Naive B cell (primary cell): ENCODE data around the gene FOXL1. TPM values are rescaled to one million over a fixed set of nuclear protein-coding genes. Genes with fewer than 3 reads are reported as not detected.

Source experiments
- ATAC-seq, 2 donors: fragments of 150-1000 bp; cut with Tn5 transposase; 2 replicates each; pipeline ENCODE4 v1.10.0; 2021; ENCODE audit warnings: low read depth in 2 of 2, mild to moderate bottlenecking in 2 of 2, moderate library complexity in 2 of 2
- DNase-seq: peaks from one replicate; pipeline ENCODE4 v3.0.0; 2022
- H3K27ac Mint-ChIP-seq, 6 donors: one replicate each; pipeline ENCODE4 v1.8.0; 2020 to 2022; ENCODE audit warnings: mild to moderate bottlenecking in 6 of 6, mixed read lengths in 6 of 6, moderate library complexity in 5 of 6, inconsistent platforms in 2 of 6
- H3K27me3 Mint-ChIP-seq, 3 donors: one replicate each; pipeline ENCODE4 v1.8.0; 2021 to 2022; ENCODE audit warnings: mixed read lengths in 3 of 3, mild to moderate bottlenecking in 1 of 3
- H3K36me3 Mint-ChIP-seq, 2 donors: one replicate each; pipeline ENCODE4 v1.8.0; 2020 to 2022; ENCODE audit warnings: mixed read lengths in 2 of 2, inconsistent platforms in 1 of 2, mild to moderate bottlenecking in 1 of 2
- H3K4me1 Mint-ChIP-seq, 3 donors: one replicate each; pipeline ENCODE4 v1.8.0; 2020 to 2022; ENCODE audit warnings: mixed read lengths in 3 of 3, inconsistent platforms in 1 of 3, mild to moderate bottlenecking in 1 of 3, moderate library complexity in 1 of 3
- H3K4me3 Mint-ChIP-seq, 8 donors: one replicate each; pipeline ENCODE4 v1.8.0; 2020 to 2022; ENCODE audit warnings: mild to moderate bottlenecking in 8 of 8, mixed read lengths in 8 of 8, moderate library complexity in 8 of 8, inconsistent platforms in 2 of 8
- H3K9me3 Mint-ChIP-seq, 7 donors: one replicate each; pipeline ENCODE4 v1.8.0; 2020 to 2022; ENCODE audit warnings: mixed read lengths in 7 of 7, mild to moderate bottlenecking in 5 of 7, inconsistent platforms in 2 of 7, moderate library complexity in 1 of 7
- polyA plus RNA-seq, 6 donors: library from polyadenylated mRNA; unstranded; fragments of 300-500 nt; fragmentation: Illumina TruSeq; gene quantifications; one replicate each; pipeline ENCODE4 v1.2.3, GENCODE V29; 2021; ENCODE audit warnings: low read depth in 6 of 6

The FOXL1 gene
- polyA plus RNA-seq, 6 donors from 2014 or later = not detected

DNA sequence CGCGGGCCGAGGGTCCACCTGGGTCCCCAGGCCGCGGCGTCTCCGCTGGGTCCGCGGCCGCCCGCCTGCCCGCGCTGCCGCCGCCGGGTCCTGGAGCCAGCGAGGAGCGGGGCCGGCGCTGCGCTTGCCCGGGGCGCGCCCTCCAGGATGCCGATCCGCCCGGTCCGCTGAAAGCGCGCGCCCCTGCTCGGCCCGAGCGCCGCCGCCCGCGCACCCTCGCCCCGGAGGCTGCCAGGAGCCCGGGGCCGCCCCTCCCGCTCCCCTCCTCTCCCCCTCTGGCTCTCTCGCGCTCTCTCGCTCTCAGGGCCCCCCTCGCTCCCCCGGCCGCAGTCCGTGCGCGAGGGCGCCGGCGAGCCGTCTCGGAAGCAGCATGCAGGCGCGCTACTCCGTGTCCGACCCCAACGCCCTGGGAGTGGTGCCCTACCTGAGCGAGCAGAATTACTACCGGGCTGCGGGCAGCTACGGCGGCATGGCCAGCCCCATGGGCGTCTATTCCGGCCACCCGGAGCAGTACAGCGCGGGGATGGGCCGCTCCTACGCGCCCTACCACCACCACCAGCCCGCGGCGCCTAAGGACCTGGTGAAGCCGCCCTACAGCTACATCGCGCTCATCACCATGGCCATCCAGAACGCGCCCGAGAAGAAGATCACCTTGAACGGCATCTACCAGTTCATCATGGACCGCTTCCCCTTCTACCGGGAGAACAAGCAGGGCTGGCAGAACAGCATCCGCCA, 11.2 kb upstream of the FOXL1 start:
- no peak for DNase-seq
- peaks cover 0 to 4% (median 0%) of the 10 kb centered on the region in 7 donors for H3K9me3 Mint-ChIP-seq
- H3K4me3 Mint-ChIP-seq = peak overlapping the region; percentile 64 to 87 (median 72)
- H3K36me3 Mint-ChIP-seq = no peaks in the 10 kb centered on the region
- peak in 1 of 2 donors; percentile 15 for ATAC-seq
- H3K27me3 Mint-ChIP-seq = peaks cover 50 to 68% (median 58%) of the 10 kb centered on the region in 3 donors
- peaks cover 15 to 36% (median 30%) of the 10 kb centered on the region in 3 donors for H3K4me1 Mint-ChIP-seq
- H3K27ac Mint-ChIP-seq = peak overlapping the region; percentile 22 to 93 (median 63)

DNA sequence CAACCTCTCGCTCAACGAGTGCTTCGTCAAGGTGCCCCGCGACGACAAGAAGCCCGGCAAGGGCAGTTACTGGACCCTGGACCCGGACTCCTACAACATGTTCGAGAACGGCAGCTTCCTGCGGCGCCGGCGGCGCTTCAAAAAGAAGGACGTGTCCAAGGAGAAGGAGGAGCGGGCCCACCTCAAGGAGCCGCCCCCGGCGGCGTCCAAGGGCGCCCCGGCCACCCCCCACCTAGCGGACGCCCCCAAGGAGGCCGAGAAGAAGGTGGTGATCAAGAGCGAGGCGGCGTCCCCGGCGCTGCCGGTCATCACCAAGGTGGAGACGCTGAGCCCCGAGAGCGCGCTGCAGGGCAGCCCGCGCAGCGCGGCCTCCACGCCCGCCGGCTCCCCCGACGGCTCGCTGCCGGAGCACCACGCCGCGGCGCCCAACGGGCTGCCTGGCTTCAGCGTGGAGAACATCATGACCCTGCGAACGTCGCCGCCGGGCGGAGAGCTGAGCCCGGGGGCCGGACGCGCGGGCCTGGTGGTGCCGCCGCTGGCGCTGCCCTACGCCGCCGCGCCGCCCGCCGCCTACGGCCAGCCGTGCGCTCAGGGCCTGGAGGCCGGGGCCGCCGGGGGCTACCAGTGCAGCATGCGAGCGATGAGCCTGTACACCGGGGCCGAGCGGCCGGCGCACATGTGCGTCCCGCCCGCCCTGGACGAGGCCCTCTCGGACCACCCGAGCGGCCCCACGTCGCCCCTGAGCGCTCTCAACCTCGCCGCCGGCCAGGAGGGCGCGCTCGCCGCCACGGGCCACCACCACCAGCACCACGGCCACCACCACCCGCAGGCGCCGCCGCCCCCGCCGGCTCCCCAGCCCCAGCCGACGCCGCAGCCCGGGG, 10.4 kb upstream of the FOXL1 start:
- Mint-ChIP-seq H3K9me3 (peaks cover 0 to 4% (median 0%) of the 10 kb centered on the region in 7 donors), H3K4me3 (peak overlapping the region; percentile 64 to 87 (median 72)), H3K27ac (peak overlapping the region; percentile 22 to 93 (median 63)), H3K36me3 (no peaks in the 10 kb centered on the region), H3K27me3 (peaks cover 56 to 76% (median 60%) of the 10 kb centered on the region in 3 donors), H3K4me1 (peaks cover 15 to 36% (median 30%) of the 10 kb centered on the region in 3 donors)
- DNase-seq (no peak), ATAC-seq (no peak)

DNA sequence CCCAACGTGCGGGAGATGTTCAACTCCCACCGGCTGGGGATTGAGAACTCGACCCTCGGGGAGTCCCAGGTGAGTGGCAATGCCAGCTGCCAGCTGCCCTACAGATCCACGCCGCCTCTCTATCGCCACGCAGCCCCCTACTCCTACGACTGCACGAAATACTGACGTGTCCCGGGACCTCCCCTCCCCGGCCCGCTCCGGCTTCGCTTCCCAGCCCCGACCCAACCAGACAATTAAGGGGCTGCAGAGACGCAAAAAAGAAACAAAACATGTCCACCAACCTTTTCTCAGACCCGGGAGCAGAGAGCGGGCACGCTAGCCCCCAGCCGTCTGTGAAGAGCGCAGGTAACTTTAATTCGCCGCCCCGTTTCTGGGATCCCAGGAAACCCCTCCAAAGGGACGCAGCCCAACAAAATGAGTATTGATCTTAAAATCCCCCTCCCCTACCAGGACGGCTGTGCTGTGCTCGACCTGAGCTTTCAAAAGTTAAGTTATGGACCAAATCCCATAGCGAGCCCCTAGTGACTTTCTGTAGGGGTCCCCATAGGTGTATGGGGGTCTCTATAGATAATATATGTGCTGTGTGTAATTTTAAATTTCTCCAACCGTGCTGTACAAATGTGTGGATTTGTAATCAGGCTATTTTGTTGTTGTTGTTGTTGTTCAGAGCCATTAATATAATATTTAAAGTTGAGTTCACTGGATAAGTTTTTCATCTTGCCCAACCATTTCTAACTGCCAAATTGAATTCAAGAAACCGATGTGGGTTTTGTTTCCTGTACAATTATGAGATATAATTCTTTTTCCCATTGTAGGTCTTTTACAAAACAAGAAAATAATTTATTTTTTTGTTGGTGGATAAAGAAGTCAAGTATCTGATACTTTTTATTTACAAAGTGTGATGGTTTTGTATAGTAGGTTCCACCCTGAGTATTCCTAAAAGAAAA, 9.4 kb upstream of the FOXL1 start:
- DNase-seq = no peak
- no peak for ATAC-seq
- peak overlapping the region in 5 of 8 donors; percentile 12 to 62 (median 40) for H3K4me3 Mint-ChIP-seq
- peaks cover 9 to 28% (median 23%) of the 10 kb centered on the region in 3 donors for H3K4me1 Mint-ChIP-seq
- H3K36me3 Mint-ChIP-seq = no peaks in the 10 kb centered on the region
- peaks cover 59 to 81% (median 60%) of the 10 kb centered on the region in 3 donors for H3K27me3 Mint-ChIP-seq
- peak overlapping the region in 3 of 6 donors; percentile 69 to 97 (median 85) for H3K27ac Mint-ChIP-seq
- H3K9me3 Mint-ChIP-seq = peaks cover 0 to 4% (median 0%) of the 10 kb centered on the region in 7 donors

DNA sequence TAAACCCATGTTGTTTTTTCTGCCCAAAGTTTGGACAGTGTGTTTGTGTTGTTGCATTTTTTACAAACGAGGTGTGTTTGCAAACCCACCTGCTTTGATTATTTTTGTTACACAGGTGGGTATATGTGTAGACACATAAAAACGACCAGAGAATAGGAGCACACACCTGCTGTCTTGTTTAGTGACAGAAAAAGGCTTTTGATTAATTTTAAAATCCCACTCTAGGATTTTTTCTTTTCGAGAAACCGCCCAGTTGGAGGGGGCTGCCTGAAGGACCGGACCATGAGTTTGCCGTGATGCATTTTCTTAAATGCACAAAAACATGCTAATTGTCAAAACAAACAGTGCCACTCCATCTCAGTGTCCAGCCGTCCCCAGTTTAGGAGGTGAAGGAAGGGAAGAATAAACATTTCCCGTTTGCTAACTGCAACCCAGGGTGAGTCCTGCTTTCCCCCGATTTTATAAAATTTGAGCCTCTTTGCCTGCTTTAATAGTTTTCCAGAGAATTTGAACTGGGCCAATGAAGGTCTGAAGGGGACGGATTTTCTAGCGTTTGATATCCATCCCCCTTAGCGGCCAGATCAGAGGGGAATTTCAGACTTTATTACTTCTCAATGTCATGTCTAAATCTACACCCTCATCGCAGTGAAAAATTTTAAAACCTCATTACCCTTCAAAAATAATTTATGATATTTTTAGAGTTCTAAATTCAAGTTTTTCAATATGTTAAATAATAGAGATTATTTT, 8.5 kb upstream of the FOXL1 start:
- Mint-ChIP-seq H3K4me1 (peaks cover 4 to 23% (median 16%) of the 10 kb centered on the region in 3 donors), H3K27ac (no peak overlapping the region), H3K27me3 (peaks cover 59 to 81% (median 60%) of the 10 kb centered on the region in 3 donors), H3K4me3 (peak overlapping the region in 1 of 8 donors; percentile 12), H3K9me3 (peaks cover 0 to 4% (median 0%) of the 10 kb centered on the region in 7 donors), H3K36me3 (no peaks in the 10 kb centered on the region)
- no peak for ATAC-seq
- no peak for DNase-seq

DNA sequence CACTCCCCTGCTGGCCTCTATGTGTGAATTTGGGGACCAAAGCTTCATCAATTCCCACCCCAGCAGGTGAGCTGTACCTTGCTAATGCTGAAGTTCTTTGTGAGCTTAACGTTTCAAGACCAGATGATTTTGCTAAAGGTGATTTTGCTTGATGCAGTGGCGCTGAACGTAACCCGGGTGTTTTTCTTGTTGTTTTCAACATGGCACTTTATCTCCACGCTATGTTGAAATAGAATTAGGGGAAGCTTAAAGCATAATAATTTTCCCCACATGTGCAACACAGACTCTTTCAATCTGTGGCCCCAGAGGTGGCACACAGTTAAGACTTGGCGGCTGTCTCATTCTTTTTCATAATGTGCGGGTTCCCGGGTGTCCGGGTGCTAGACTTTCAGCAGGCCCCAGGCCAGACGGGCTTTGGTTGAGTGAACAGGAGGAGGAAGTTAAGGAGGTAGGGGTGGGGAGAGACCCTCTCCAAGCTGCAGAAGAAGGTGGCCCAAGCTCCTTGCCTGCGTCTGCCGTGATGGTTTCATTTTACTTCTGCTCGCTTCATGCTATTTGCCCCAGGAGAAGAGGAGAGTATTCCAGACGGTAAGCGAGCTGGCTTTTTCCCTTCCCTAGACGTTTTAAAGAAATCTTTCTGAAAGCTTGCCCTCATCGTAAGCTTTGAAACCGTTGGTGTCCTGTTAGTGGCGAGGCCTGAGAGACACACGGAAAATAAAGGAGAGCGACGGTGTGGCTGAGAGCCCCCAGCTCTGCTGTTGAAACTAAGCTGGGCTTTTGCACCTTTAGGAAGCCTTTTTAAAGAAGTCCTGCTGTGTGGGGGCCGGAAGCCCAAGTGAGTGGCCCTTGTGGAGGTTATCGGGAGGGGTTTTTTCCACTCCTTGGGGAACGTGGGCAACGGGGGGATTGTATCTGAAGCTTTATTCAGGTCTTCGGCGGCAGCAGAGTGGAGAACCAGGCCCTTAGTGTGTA, 7.5 kb upstream of the FOXL1 start:
- Mint-ChIP-seq H3K27ac (no peak overlapping the region), H3K27me3 (peaks cover 56 to 81% (median 59%) of the 10 kb centered on the region in 3 donors), H3K36me3 (no peaks in the 10 kb centered on the region), H3K9me3 (peaks cover 0 to 4% (median 0%) of the 10 kb centered on the region in 7 donors), H3K4me3 (no peak overlapping the region), H3K4me1 (peaks cover 4 to 21% (median 12%) of the 10 kb centered on the region in 3 donors)
- ATAC-seq (no peak), DNase-seq (no peak)

DNA sequence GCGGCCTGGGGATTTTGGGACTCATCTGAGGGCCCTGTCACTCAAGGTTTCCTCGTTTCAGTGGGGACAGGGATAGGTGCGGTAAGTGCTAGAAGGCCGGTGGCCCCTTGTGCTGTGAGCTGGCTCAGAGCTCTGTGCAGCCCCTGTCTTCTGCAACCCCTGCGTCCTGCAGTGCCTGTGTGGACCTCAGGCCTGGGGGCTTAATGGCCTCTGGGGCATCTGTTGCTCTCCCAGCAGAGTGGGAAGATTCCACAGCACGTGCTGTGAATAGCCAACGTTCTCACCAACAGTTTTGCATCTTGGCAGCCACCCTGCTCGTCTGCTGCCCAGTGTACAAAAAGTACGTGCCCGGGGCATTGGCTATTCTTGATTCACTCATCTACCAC, 6.8 kb upstream of the FOXL1 start:
- no peaks in the 10 kb centered on the region for H3K36me3 Mint-ChIP-seq
- ATAC-seq (no peak), DNase-seq (no peak)
- H3K4me3 Mint-ChIP-seq = peak overlapping the region in 1 of 8 donors; percentile 20
- H3K9me3 Mint-ChIP-seq = peaks cover 0 to 4% (median 0%) of the 10 kb centered on the region in 7 donors
- peaks cover 8 to 22% (median 16%) of the 10 kb centered on the region in 3 donors for H3K4me1 Mint-ChIP-seq
- peaks cover 60 to 87% (median 63%) of the 10 kb centered on the region in 3 donors for H3K27me3 Mint-ChIP-seq
- H3K27ac Mint-ChIP-seq = no peak overlapping the region

DNA sequence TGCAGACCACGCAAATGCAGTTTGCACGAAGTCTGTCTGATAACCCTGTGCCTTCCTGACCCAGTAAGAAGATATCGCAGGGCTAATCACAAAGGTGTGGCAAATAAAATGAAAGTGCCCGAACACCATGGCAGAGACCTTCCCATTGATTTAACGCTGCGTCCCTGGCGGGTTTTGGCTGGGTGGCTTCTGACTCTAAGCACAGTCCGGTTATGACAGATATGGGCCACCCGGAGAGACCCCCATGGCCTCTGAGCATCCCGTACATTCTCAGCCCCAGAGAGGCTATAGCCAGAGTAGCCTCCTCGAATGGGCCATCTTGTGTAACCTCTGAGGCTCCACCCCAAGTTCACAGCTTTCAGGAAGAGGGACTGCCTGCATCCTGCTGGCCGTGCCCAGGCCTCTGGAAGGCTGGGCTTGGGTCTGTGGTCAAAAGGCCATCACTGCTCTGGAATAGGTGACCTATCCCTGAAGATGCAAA, 6.3 kb upstream of the FOXL1 start:
- Mint-ChIP-seq H3K4me3 (no peak overlapping the region), H3K4me1 (peaks cover 11 to 25% (median 19%) of the 10 kb centered on the region in 3 donors), H3K36me3 (no peaks in the 10 kb centered on the region), H3K9me3 (peaks cover 0 to 4% (median 0%) of the 10 kb centered on the region in 7 donors), H3K27me3 (peaks cover 63 to 92% (median 68%) of the 10 kb centered on the region in 3 donors), H3K27ac (no peak overlapping the region)
- DNase-seq (no peak), ATAC-seq (no peak)

DNA sequence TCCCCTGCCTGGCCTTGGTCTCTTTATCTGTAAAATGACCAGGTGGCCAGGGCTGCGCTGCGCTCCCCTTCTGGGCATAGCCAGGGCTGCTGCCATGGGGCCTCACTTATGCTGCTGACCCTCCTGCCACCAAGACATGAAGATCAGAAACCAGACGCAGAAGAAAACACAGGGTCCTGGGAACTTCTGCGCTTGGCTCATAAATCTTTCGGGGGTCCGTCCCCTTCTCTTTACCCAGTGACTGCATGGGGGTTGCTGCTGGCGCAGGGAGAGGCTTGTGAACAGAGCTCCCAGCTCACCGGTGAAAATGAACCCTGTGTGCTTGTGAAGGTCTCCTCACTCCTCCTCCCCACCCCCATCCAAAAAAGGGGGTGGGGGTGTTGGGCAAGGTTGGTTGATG, 5.7 kb upstream of the FOXL1 start:
- H3K4me3 Mint-ChIP-seq = no peak overlapping the region
- peaks cover 0 to 4% (median 0%) of the 10 kb centered on the region in 7 donors for H3K9me3 Mint-ChIP-seq
- peaks cover 8 to 24% (median 16%) of the 10 kb centered on the region in 3 donors for H3K4me1 Mint-ChIP-seq
- no peaks in the 10 kb centered on the region for H3K36me3 Mint-ChIP-seq
- no peak for ATAC-seq
- no peak for DNase-seq
- H3K27ac Mint-ChIP-seq = no peak overlapping the region
- H3K27me3 Mint-ChIP-seq = peaks cover 66 to 92% (median 74%) of the 10 kb centered on the region in 3 donors

DNA sequence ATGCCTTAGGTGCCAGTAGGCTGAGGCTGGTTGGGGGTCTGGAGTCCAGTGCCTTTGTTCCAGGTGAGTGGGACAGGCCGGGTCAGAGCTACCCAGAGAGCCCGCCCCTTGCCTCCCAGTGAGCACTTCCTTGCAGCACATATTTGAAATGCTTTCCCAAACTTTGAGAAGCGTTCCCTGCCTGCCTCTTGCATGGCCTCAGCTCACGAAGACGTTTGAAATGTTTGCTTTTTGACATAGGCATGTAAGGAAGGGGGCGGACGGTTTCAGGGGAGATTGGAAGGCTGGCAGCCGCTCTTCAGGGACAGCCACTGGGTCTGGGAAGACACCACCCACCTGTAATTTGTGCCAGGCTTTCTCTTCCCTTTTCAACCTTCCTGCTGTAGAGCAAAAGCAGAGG, 5.1 kb upstream of the FOXL1 start:
- no peaks in the 10 kb centered on the region for H3K36me3 Mint-ChIP-seq
- peak overlapping the region in 1 of 8 donors; percentile 19 for H3K4me3 Mint-ChIP-seq
- no peak overlapping the region for H3K27ac Mint-ChIP-seq
- H3K9me3 Mint-ChIP-seq = peaks cover 0 to 4% (median 0%) of the 10 kb centered on the region in 7 donors
- peaks cover 12 to 25% (median 16%) of the 10 kb centered on the region in 3 donors for H3K4me1 Mint-ChIP-seq
- ATAC-seq = no peak
- peaks cover 71 to 97% (median 80%) of the 10 kb centered on the region in 3 donors for H3K27me3 Mint-ChIP-seq
- no peak for DNase-seq

DNA sequence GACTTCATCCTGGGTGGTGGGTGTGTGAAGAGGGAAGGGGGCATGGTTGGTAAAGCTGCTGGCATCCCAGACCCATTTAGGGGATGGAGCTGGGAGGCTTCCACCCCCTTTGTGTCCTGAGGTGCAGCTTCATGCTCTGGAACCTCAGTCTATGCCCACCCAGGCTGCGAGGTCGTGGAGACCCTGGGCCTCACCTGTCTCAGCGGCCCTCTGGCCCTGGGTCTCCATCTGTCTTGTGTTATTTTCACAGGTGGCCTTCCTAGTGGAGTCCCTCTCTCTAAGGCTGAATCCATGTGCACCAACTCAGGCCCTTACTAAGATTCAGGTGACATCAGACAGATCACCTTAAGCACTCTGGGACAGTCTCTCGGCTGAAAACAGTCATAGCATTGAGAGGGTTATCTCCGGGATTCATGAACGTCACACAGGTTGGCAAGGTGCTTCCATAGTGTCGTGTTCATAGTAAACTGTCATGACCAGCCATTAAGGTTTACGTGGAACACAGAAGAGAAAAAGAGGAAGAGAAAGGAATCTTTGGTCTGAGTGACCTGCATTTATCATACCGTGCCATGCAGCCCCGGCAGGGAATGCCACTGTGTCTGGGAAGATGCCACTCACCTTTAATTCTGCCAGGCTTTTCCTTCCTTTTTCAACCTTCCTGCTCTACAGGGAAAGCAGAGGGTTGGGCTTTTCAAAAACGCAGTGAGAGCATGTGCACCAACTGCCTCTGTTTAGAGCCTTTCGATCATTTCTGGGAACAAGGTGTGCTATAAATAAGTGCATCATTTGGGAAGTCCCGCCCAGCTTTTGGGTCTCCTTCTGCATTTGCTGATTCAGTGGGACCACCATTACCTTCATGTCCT, 4.5 kb upstream of the FOXL1 start:
- no peak for ATAC-seq
- H3K4me3 Mint-ChIP-seq = peak overlapping the region in 3 of 8 donors; percentile 1 to 47 (median 22)

More for the DNA sequence above, 4.5 kb upstream of the FOXL1 start:
- Mint-ChIP-seq H3K27me3 (peaks cover 76 to 98% (median 82%) of the 10 kb centered on the region in 3 donors), H3K36me3 (no peaks in the 10 kb centered on the region), H3K9me3 (peaks cover 0 to 4% (median 0%) of the 10 kb centered on the region in 7 donors), H3K4me1 (peaks cover 16 to 25% (median 16%) of the 10 kb centered on the region in 3 donors), H3K27ac (no peak overlapping the region)
- DNase-seq = no peak
